Measurements from ENCODE around the gene UROD. TPM values are rescaled to one million over a fixed set of nuclear protein-coding genes. Genes with fewer than 3 reads are reported as not detected.
"Not testable (repeated sequence)": the region's sequence is repeated elsewhere in the genome, so short reads cannot be mapped to it uniquely, and the experiment has no call there.

The UROD gene
- total RNA-seq, 4 donors from 2014 or later: 76.4 to 104 (median 88.9) TPM

DNA sequence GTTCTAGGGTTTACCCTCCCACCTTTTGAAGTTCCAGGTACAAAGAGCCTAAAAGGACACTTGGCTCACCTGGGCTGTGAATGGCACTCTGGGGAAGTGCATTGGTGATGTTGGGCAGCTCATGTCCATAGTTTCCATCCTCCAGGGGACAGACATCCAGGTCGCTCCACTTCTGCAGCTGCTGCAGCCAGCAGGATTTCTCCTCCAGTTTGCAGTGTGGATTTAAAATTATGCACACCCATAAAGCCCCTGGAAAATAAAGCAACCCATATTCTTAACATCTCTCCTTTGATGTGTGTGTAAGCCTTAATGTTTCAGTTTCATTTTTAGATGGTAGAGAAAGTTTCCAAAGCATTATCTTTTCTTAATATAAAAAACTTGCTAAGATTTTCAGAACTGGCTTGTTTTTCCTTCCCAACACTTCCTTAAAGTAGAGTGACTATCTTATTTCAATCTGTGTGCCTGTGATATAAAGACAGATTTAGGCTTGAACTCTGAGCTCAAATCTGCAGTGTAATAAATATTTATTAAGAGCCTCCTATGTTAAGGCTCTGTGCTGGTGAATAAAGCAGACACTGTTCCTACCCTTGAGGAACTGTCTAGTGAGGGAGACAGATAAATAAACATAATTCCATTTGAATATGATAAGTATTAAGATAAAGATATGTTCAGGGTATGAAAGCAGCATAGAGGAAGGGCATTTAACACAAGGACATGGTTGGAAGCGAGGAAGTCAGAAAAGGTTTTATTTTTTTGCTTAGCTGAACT is 39.1 kb downstream of the UROD start:
- H3K27ac ChIP-seq: no peak overlapping the region

DNA sequence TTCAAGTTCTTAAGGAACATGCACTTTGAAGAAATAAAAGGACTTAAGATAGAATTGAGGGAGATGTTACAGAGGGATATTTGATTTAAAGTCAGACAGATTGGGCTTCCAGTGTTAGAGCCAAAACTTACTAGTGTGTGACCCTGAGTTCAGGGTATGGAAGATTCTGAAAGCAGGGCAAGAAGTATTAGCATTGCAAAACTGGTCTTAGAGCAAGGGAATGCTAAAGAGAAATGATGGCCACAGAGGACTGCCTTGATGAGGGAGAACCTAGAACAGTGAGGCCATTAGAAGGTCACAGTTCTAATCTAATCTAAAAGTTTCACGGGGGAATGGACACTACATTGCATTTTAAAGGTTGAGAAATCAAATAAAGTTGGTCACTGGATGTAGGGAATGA is 45.5 kb downstream of the UROD start:
- TF ChIP-seq POLR2A (IDR thresholded peaks at IDR 0.05): no peak
- TF ChIP-seq, protein P1, sequence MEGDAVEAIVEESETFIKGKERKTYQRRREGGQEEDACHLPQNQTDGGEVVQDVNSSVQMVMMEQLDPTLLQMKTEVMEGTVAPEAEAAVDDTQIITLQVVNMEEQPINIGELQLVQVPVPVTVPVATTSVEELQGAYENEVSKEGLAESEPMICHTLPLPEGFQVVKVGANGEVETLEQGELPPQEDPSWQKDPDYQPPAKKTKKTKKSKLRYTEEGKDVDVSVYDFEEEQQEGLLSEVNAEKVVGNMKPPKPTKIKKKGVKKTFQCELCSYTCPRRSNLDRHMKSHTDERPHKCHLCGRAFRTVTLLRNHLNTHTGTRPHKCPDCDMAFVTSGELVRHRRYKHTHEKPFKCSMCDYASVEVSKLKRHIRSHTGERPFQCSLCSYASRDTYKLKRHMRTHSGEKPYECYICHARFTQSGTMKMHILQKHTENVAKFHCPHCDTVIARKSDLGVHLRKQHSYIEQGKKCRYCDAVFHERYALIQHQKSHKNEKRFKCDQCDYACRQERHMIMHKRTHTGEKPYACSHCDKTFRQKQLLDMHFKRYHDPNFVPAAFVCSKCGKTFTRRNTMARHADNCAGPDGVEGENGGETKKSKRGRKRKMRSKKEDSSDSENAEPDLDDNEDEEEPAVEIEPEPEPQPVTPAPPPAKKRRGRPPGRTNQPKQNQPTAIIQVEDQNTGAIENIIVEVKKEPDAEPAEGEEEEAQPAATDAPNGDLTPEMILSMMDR (IDR thresholded peaks at IDR 0.05): no peak
- Histone ChIP-seq H3K4me1 (no peaks in the 10 kb centered on the region), H3K9me3 (no peaks in the 10 kb centered on the region), H3K36me3 (no peaks in the 10 kb centered on the region), H3K27ac (no peak overlapping the region), H3K4me3 (no peak overlapping the region), H3K27me3 (no peaks in the 10 kb centered on the region)
- intact Hi-C loops (cut with DNase I; ENCODE audit: low total_unique reads): no loop called here
- DNase-seq: no peak

More for the DNA sequence above, 39.1 kb downstream of the UROD start:
- DNase-seq: no peak
- Histone ChIP-seq H3K27me3 (no peaks in the 10 kb centered on the region), H3K4me3 (no peak overlapping the region), H3K36me3 (no peaks in the 10 kb centered on the region), H3K4me1 (no peaks in the 10 kb centered on the region), H3K9me3 (no peaks in the 10 kb centered on the region)
- intact Hi-C loops (cut with DNase I; ENCODE audit: low total_unique reads): no loop called here
- TF ChIP-seq, protein P1 (IDR thresholded peaks at IDR 0.05): no peak
- TF ChIP-seq POLR2A (IDR thresholded peaks at IDR 0.05): no peak

DNA sequence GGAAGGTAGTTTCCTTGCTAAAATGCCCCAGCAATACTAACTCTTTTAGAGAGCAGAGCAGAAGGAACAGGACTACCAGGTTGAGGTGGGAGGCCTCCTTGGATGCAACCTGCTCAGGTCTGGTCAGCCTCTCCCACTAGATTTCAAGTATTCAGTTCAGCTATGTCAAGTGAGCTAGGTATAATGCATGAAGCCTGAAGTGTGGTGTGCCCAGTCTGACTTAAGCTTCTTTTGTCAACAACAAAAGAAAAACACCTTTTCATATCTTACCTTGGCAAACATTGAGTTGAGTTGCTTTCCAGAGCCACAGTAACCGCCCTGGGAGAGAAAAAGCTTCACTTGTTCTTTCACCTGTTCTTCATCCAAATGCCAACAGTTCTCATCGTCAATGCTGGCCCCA is 47.8 kb downstream of the UROD start:
- H3K36me3 ChIP-seq: no peaks in the 10 kb centered on the region
- intact Hi-C loops (cut with DNase I; ENCODE audit: low total_unique reads): no loop called here
- H3K27ac ChIP-seq: no peak overlapping the region
- no peak for DNase-seq
- no peak overlapping the region for H3K4me3 ChIP-seq
- no peaks in the 10 kb centered on the region for H3K27me3 ChIP-seq
- no peaks in the 10 kb centered on the region for H3K4me1 ChIP-seq
- TF ChIP-seq, protein P1 (IDR thresholded peaks at IDR 0.05): no peak
- no peak for TF ChIP-seq POLR2A (IDR thresholded peaks at IDR 0.05)
- H3K9me3 ChIP-seq: no peaks in the 10 kb centered on the region

DNA sequence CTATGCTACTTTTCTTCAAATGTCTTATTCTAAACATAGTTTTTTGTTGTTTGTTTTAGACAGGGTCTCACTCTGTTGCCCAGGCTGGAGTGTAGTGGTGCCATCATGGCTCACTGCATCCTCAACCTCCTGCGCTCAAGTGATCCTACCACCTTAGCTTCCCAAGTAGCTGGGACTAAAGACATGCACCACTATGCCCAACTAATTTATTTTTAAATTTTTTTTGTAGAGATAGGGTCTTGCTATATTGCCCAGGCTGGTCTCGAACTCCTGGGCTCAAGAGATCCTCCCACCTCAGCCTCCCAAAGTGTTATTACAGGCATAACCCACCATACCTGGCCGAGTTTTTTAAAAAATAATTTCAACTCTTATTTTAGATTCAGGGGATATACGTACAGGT is 50.4 kb downstream of the UROD start:
- intact Hi-C loops (cut with DNase I; ENCODE audit: low total_unique reads); H3K9me3 ChIP-seq; H3K4me1 ChIP-seq; H3K27me3 ChIP-seq; H3K36me3 ChIP-seq; DNase-seq; H3K27ac ChIP-seq; H3K4me3 ChIP-seq: not testable (repeated sequence)

DNA sequence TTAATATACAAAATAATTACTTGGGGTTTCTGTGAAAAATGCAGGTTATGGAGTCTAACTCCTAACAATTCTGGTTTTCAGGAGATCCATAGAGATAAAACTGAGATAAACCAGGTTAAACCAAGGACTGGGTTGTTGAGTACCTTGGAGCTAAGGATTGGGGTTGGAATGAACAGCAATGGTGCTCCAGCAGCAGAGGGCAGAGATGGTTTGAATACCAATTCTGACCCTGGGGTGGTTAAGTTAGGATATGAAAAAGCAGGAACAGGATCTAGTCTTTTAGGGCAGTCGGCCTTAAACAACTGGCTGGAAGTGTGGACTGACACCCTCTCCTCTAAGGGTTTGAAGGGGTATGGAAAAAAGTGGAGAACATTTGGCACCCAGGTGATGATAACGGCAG is 53.0 kb downstream of the UROD start:
- intact Hi-C loops (cut with DNase I; ENCODE audit: low total_unique reads): no loop called here
- Histone ChIP-seq H3K9me3 (no peaks in the 10 kb centered on the region), H3K4me3 (no peak overlapping the region), H3K27me3 (no peaks in the 10 kb centered on the region), H3K4me1 (no peaks in the 10 kb centered on the region), H3K27ac (no peak overlapping the region), H3K36me3 (no peaks in the 10 kb centered on the region)
- DNase-seq: no peak
- TF ChIP-seq, protein P1 (IDR thresholded peaks at IDR 0.05): no peak
- no peak for TF ChIP-seq POLR2A (IDR thresholded peaks at IDR 0.05)

Other genes with a start within 250 kb of the UROD start
- gene RPS8, start 236.7 kb upstream of the UROD start, total RNA-seq: 1,000 to 10,000 TPM; 2,651 to 7,196 (median 4,456) TPM
- gene BEST4, start 224.1 kb upstream of the UROD start, total RNA-seq: 1 to 10 TPM in 1 of 4 donors, under 1 TPM in 1, not detected in 2; 0.21 to 1.0 TPM
- 10 to 100 TPM in 3 of 4 donors, 1 to 10 TPM in 1; 1.8 to 36.6 (median 21.1) TPM for gene PLK3, start 211.9 kb upstream of the UROD start, total RNA-seq
- 1 to 10 TPM in 1 of 4 donors, not detected in 3; 4.4 TPM for gene DYNLT4, start 204.9 kb upstream of the UROD start, total RNA-seq
- gene BTBD19, start 203.7 kb upstream of the UROD start, total RNA-seq: 10 to 100 TPM in 1 of 4 donors, 1 to 10 TPM in 3; 3.8 to 41.9 (median 6.6) TPM
- gene PTCH2, start 169.0 kb upstream of the UROD start, total RNA-seq: 1 to 10 TPM; 3.1 to 8.1 (median 5.4) TPM
- 10 to 100 TPM in 3 of 4 donors, 1 to 10 TPM in 1; 3.8 to 73.0 (median 39.4) TPM for gene EIF2B3, start 25.7 kb upstream of the UROD start, total RNA-seq
- gene HECTD3, start 930 bp upstream of the UROD start, total RNA-seq: 10 to 100 TPM; 13.8 to 41.3 (median 15.7) TPM
- gene ZSWIM5, start 194.4 kb downstream of the UROD start, total RNA-seq: 1 to 10 TPM; 1.5 to 6.6 (median 3.6) TPM